Muscle layer of duodenum (tissue), 2 donors: Measurements from ENCODE around the gene BRSK2.
"Not testable (repeated sequence)": the region's sequence is repeated elsewhere in the genome, so short reads cannot be mapped to it uniquely, and the experiment has no call there.

Experiments used
- H3K27ac ChIP-seq: one replicate; pipeline ENCODE4 v1.7.0; 2013; ENCODE audit warnings: mild to moderate bottlenecking, low read length
- H3K27me3 ChIP-seq: one replicate; pipeline ENCODE4 v1.7.0; 2013; ENCODE audit warnings: low read depth, mild to moderate bottlenecking, control low read depth, low read length
- H3K36me3 ChIP-seq, 2 donors: one replicate each; pipeline ENCODE4 v1.7.0; 2013; ENCODE audit warnings: low read length in 2 of 2, control low read depth in 1 of 2, mild to moderate bottlenecking in 1 of 2; ENCODE audit not compliant: insufficient read depth in 2 of 2, control insufficient read depth in 1 of 2
- H3K4me1 ChIP-seq, 2 donors: one replicate each; pipeline ENCODE4 v1.7.0; 2013; ENCODE audit warnings: low read length in 2 of 2, mild to moderate bottlenecking in 2 of 2, control low read depth in 1 of 2, moderate library complexity in 1 of 2; ENCODE audit not compliant: insufficient read depth in 2 of 2, control insufficient read depth in 1 of 2
- H3K4me3 ChIP-seq, 2 donors: one replicate each; pipeline ENCODE4 v1.7.0; 2013; ENCODE audit warnings: low read length in 2 of 2, low read depth in 1 of 2, mild to moderate bottlenecking in 1 of 2
- H3K9me3 ChIP-seq, 2 donors: one replicate each; pipeline ENCODE4 v1.7.0; 2013; ENCODE audit warnings: low read length in 2 of 2, control low read depth in 1 of 2, mild to moderate bottlenecking in 1 of 2; ENCODE audit not compliant: control insufficient read depth in 1 of 2
- donor health status: healthy.

The BRSK2 gene

DNA sequence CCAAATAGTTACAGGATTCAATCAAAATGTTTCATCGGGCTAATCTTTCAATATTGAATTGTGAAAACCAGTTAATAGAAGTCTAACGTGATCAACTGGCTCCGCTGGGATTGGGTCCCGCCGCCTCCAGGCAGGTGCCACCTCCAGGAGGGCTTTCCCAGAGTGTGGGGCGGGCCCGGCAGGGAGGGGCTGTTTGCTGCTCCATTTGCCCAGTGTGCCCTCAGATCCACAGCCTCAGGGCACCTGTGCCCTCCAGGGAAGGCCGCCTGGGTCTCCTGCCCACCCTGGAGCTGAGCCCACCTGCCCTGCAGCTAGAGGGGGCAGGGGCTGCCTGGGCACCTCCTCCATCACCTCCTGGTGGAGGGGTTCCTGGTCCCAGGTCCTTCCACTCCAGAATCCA lies 17.9 kb downstream of the BRSK2 start:
- H3K4me3 ChIP-seq = no peak overlapping the region
- no peaks in the 10 kb centered on the region for H3K27me3 ChIP-seq
- no peaks in the 10 kb centered on the region for H3K9me3 ChIP-seq
- H3K27ac ChIP-seq = no peak overlapping the region
- H3K4me1 ChIP-seq = peaks cover 0 to 11% of the 10 kb centered on the region in 2 donors
- no peaks in the 10 kb centered on the region for H3K36me3 ChIP-seq

DNA sequence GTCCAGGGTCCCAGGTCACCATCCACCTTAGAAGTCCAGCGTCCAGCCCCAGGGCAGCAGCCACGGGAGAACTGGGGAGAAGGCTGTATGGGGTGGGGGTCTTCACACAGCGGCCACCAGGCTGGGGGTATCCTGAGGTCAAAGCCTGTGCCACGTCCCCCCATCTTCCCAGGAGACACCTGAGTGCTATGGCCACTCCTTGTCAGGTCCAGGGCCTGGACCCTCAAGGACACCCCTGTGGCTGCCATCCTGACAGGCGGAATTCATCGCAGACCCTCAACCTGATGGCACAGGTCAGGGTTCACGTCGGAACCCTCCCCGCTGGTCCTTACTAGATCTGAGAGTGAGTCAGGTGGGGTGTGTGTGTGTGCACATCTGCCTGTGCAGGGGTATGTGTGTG lies 18.6 kb downstream of the BRSK2 start:
- no peaks in the 10 kb centered on the region for H3K9me3 ChIP-seq
- no peaks in the 10 kb centered on the region for H3K27me3 ChIP-seq
- no peaks in the 10 kb centered on the region for H3K36me3 ChIP-seq
- H3K4me1 ChIP-seq = peaks cover 0 to 11% of the 10 kb centered on the region in 2 donors
- H3K27ac ChIP-seq = no peak overlapping the region
- H3K4me3 ChIP-seq = no peak overlapping the region

DNA sequence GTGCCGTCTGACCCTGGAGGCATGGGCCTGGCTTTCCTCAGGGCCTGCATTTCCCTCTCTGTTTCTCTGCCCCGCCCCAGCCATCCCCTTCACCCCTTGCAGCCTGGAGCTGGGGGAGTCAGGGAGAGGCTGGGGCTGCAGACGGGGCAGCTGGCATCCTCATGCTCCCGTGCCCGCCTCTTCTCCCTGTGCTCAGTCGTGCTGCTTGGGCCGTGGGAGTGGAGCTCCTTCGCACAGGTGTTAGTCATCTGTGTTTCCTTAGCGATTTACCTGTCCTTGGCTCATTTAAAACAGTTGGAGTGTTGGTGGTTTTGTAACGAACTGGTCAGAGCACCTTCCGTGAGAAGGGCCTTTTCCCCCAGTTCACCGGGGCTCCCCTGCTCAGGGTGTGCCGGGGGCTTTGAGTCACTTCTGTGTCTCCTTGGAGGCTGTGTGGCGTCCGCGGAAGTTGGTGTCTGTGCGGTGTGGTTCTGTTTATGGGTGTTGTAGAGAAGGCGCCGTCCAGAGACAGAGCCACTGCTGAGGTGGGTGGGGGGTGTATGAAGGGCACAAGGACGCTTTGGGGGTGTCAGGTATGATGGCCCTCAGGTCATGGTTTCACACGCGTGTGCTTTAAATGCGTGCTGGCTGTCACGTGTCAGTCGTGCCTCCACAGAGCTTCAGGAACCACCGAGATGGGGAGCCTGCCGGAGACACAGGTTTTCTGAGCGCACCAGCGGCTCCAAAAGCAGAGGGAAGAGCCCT lies 19.5 kb downstream of the BRSK2 start:
- H3K4me3 ChIP-seq = no peak overlapping the region
- no peaks in the 10 kb centered on the region for H3K27me3 ChIP-seq
- H3K9me3 ChIP-seq = no peaks in the 10 kb centered on the region
- no peaks in the 10 kb centered on the region for H3K36me3 ChIP-seq
- H3K27ac ChIP-seq = no peak overlapping the region
- peaks cover 0 to 11% of the 10 kb centered on the region in 2 donors for H3K4me1 ChIP-seq

DNA sequence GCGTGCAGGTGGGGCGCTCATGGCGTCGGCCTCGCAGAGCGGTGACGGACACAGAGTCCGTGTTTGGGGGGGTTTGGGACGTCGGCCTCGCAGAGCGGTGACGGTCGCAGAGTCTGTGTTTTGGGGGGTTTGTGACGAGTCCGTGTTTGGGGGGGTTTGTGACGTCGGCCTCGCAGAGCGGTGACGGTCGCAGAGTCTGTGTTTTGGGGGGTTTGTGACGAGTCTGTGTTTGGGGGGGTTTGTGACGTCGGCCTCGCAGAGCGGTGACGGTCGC lies 20.1 kb downstream of the BRSK2 start:
- not testable (repeated sequence) for H3K27ac ChIP-seq, H3K9me3 ChIP-seq, H3K4me3 ChIP-seq, H3K36me3 ChIP-seq, H3K27me3 ChIP-seq
- H3K4me1 ChIP-seq = peaks cover 0 to 11% of the 10 kb centered on the region in 2 donors

- no peak overlapping the region for H3K27ac ChIP-seq
- H3K4me3 ChIP-seq = no peak overlapping the region
- no peaks in the 10 kb centered on the region for H3K27me3 ChIP-seq
Observed at GRCh38 chr11:1410366-1411291, 20.9 kb downstream of the BRSK2 start.

DNA sequence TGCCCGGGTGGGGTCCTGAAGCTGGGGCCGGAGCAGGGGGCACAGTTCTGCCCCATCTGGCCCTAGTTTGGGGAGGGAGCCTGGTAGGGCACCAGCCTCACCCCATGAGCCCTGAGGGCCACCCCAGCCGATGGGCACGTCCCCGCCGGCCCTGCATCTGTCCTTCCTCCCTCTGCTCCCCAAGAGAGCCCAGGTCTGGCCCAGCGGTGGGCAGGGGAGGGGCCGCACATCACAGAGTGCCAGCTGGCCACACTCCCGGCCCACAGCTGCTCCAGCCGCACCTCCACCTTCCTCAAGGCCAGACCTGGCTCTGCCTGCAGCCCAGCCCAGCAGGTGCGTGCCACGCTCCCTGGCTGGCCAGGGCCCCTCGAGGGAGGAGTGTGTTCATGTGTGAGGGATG lies 21.6 kb downstream of the BRSK2 start:
- Histone ChIP-seq H3K27ac (no peak overlapping the region), H3K27me3 (no peaks in the 10 kb centered on the region), H3K4me3 (no peak overlapping the region), H3K36me3 (no peaks in the 10 kb centered on the region), H3K4me1 (peaks cover 0 to 11% of the 10 kb centered on the region in 2 donors), H3K9me3 (peaks cover 0 to 3% of the 10 kb centered on the region in 2 donors)

More at GRCh38 chr11:1410366-1411291, 20.9 kb downstream of the BRSK2 start:
- no peaks in the 10 kb centered on the region for H3K36me3 ChIP-seq
- H3K4me1 ChIP-seq = peaks cover 0 to 11% of the 10 kb centered on the region in 2 donors
- H3K9me3 ChIP-seq = no peaks in the 10 kb centered on the region

GRCh38 chr11:1411739-1412138 lies 22.0 kb downstream of the BRSK2 start:
- H3K4me1 ChIP-seq = peaks cover 0 to 11% of the 10 kb centered on the region in 2 donors
- H3K4me3 ChIP-seq, H3K36me3 ChIP-seq, H3K27me3 ChIP-seq, H3K27ac ChIP-seq, H3K9me3 ChIP-seq: not testable (repeated sequence)

DNA sequence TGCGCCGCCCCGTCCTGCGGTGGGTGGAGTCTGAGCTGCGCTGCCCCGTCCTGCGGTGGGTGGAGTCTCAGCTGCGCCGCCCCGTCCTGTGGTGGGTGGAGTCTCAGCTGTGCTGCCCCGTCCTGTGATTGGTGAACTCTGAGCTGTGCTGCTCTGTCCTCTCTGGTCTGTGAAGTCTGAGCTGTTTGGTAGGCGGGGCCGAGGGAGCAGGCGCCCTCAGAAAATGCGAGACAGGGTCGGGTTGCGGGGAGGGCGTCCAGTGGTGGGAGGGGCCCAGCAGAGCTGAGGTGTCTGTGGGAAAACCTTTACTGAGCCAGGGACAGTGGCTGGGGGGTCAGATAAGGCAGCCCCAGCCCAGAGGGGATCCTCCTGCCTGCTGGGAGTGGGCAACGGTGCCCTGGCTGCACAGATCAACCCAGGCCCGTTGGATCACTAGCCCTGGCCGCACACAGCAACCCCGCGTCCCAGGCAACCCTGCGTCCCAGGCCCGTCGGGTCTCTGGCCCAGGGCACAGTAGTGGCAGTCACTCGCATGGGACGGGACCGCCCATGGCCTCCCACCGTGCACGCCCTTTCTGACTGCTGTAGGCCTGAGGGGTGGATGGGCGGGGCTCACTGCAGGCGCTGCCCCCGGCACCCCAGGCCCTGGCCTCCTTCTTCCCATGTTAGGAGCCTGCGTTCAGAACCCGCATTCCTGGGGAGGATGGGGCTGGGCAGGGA lies 22.8 kb downstream of the BRSK2 start:
- peaks cover 4 to 13% of the 10 kb centered on the region in 2 donors for H3K9me3 ChIP-seq
- no peaks in the 10 kb centered on the region for H3K27me3 ChIP-seq
- H3K27ac ChIP-seq = no peak overlapping the region
- H3K36me3 ChIP-seq = no peaks in the 10 kb centered on the region
- H3K4me1 ChIP-seq = peaks cover 0 to 11% of the 10 kb centered on the region in 2 donors
- H3K4me3 ChIP-seq = no peak overlapping the region

DNA sequence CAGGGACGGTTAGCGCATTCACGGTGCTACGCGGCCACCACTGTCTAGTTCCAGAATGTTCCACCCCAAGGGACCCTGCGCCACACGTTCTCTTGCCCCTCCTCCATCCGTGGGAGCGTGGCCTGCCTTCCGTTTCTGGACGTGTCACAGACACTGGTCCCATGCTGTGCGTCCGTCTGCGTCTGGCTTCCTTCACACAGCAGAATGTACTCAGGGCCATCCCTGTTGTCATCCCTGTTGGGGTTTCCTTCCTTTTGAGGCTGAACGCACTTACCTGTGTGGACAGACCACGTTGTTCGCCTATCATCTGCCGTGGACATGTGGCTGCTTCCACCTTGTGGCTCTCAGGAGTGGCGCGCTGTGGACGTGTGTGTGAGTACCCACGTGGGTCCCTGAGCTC lies 24.9 kb downstream of the BRSK2 start:
- peaks cover 0 to 11% of the 10 kb centered on the region in 2 donors for H3K4me1 ChIP-seq
- no peak overlapping the region for H3K27ac ChIP-seq
- no peaks in the 10 kb centered on the region for H3K36me3 ChIP-seq
- H3K9me3 ChIP-seq = peaks cover 8 to 30% of the 10 kb centered on the region in 2 donors
- no peak overlapping the region for H3K4me3 ChIP-seq
- no peaks in the 10 kb centered on the region for H3K27me3 ChIP-seq

GRCh38 chr11:1415631-1416030 lies 25.9 kb downstream of the BRSK2 start:
- peaks cover 0 to 10% of the 10 kb centered on the region in 2 donors for H3K4me1 ChIP-seq
- no peak overlapping the region for H3K27ac ChIP-seq
- no peak overlapping the region for H3K4me3 ChIP-seq
- H3K36me3 ChIP-seq = no peaks in the 10 kb centered on the region
- peaks cover 8 to 38% of the 10 kb centered on the region in 2 donors for H3K9me3 ChIP-seq
- no peaks in the 10 kb centered on the region for H3K27me3 ChIP-seq

DNA sequence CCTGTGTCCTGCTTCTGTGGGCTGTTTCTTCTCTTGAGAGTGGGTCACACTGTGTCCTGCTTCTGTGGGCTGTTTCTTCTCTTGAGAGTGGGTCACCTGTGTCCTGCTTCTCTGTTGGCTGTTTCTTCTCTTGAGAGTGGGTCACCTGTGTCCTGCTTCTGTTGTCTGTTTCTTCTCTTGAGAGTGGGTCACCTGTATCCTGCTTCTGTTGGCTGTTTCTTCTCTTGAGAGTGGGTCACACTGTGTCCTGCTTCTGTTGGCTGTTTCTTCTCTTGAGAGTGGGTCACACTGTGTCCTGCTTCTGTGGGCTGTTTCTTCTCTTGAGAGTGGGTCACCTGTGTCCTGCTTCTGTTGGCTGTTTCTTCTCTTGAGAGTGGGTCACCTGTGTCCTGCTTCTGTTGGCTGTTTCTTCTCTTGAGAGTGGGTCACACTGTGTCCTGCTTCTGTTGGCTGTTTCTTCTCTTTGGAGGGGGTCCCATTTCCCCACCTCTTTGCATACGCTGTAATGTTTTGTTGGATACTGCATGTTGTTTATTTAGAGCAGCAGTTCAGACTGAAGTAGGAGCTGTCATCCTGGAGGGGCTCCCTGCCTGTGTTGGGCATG lies 28.6 kb downstream of the BRSK2 start:
- peaks cover 8 to 38% of the 10 kb centered on the region in 2 donors for H3K9me3 ChIP-seq
- H3K36me3 ChIP-seq, H3K27ac ChIP-seq, H3K27me3 ChIP-seq, H3K4me1 ChIP-seq: not testable (repeated sequence)
- peak overlapping the region; percentile 16 to 32 for H3K4me3 ChIP-seq
